NK-92 (cell line): ENCODE measurements around the gene C5orf34.
"Not testable (repeated sequence)": the region's sequence is repeated elsewhere in the genome, so short reads cannot be mapped to it uniquely, and the experiment has no call there.

Source experiments
- DNase-seq: peaks from one replicate; lab custom pipeline; 2025; ENCODE audit not compliant: unreplicated experiment; lab: John Stamatoyannopoulos, UW

Gene C5orf34

GRCh38 chr5:43514816-43515677, at the start of gene C5orf34:
C5orf34 (minus strand) TSS chr5:43515148; CDS start chr5:43509339, 5,809 bp downstream.
- DNase-seq = peak; percentile 41

GRCh38 chr5:43564289-43564850, 49.4 kb upstream of the C5orf34 start:
- DNase-seq = no peak

- DNase-seq = no peak
Observed at GRCh38 chr5:43563321-43563720, 48.4 kb upstream of the C5orf34 start.

- no peak for DNase-seq
Observed at GRCh38 chr5:43561356-43561755, 46.4 kb upstream of the C5orf34 start.

- DNase-seq = no peak
Observed at GRCh38 chr5:43560128-43560527, 45.2 kb upstream of the C5orf34 start.

- DNase-seq = no peak
Observed at GRCh38 chr5:43556857-43557542, 42.1 kb upstream of the C5orf34 start, which contains the start of gene PAIP1. PAIP1 (minus strand) TSS chr5:43557077; CDS start chr5:43556846, 231 bp downstream.

- not testable (repeated sequence) for DNase-seq
Observed at GRCh38 chr5:43556607-43556856, 41.6 kb upstream of the C5orf34 start.

GRCh38 chr5:43555895-43556606, 41.1 kb upstream of the C5orf34 start:
- DNase-seq = no peak

- no peak for DNase-seq
Observed at GRCh38 chr5:43554497-43554896, 39.5 kb upstream of the C5orf34 start.

GRCh38 chr5:43553381-43553780, 38.4 kb upstream of the C5orf34 start:
- no peak for DNase-seq

- no peak for DNase-seq
Observed at GRCh38 chr5:43551731-43552130, 36.8 kb upstream of the C5orf34 start.

GRCh38 chr5:43549272-43549671, 34.3 kb upstream of the C5orf34 start:
- DNase-seq = not testable (repeated sequence)

- no peak for DNase-seq
Observed at GRCh38 chr5:43548358-43548757, 33.4 kb upstream of the C5orf34 start.

GRCh38 chr5:43547532-43547931, 32.6 kb upstream of the C5orf34 start:
- no peak for DNase-seq

GRCh38 chr5:43543434-43543833, 28.5 kb upstream of the C5orf34 start:
- no peak for DNase-seq

- DNase-seq = no peak
Observed at GRCh38 chr5:43540746-43541145, 25.8 kb upstream of the C5orf34 start.

- no peak for DNase-seq
Observed at GRCh38 chr5:43536972-43537371, 22.0 kb upstream of the C5orf34 start.

GRCh38 chr5:43533646-43534045, 18.7 kb upstream of the C5orf34 start:
- DNase-seq = no peak

GRCh38 chr5:43530648-43531047, 15.7 kb upstream of the C5orf34 start:
- no peak for DNase-seq

- DNase-seq = no peak
Observed at GRCh38 chr5:43523662-43524072, 8.7 kb upstream of the C5orf34 start.

- DNase-seq = no peak
Observed at GRCh38 chr5:43520615-43521014, 5.7 kb upstream of the C5orf34 start.

GRCh38 chr5:43515678-43516048, 715 bp upstream of the C5orf34 start:
- DNase-seq = no peak
